ENCODE results near the gene ZNF536.

Gene ZNF536

GRCh38 chr19:30587869-30588268, 215.7 kb downstream of the ZNF536 start:
- H3K27ac ChIP-seq: no peak overlapping the region

GRCh38 chr19:30590596-30591229, 218.5 kb downstream of the ZNF536 start:
- TF ChIP-seq CTCF (IDR thresholded peaks at IDR 0.05): no peak
- H2AFZ ChIP-seq: no peak overlapping the region
- H3K9me3 ChIP-seq (ENCODE audit: control insufficient read depth, low read length): no peaks in the 10 kb centered on the region
- H3K4me3 ChIP-seq (ENCODE audit: low read depth, low read length): no peak overlapping the region
- no peaks in the 10 kb centered on the region for H3K79me2 ChIP-seq
- H3K27ac ChIP-seq: no peak overlapping the region
- H3K36me3 ChIP-seq (ENCODE audit: control insufficient read depth, insufficient read depth, low read length): no peaks in the 10 kb centered on the region
- no peaks in the 10 kb centered on the region for H3K4me1 ChIP-seq
- no peak overlapping the region for H3K4me2 ChIP-seq (ENCODE audit: low read length)
- H3K9ac ChIP-seq: no peak overlapping the region
- H3K27me3 ChIP-seq (ENCODE audit: control insufficient read depth, insufficient read depth, low read length): no peaks in the 10 kb centered on the region

More at GRCh38 chr19:30587869-30588268, 215.7 kb downstream of the ZNF536 start:
- Histone ChIP-seq H3K36me3 (ENCODE audit: control insufficient read depth, insufficient read depth, low read length) (no peaks in the 10 kb centered on the region), H3K4me1 (no peaks in the 10 kb centered on the region), H3K79me2 (no peaks in the 10 kb centered on the region), H3K4me3 (ENCODE audit: low read depth, low read length) (no peak overlapping the region), H3K27me3 (ENCODE audit: control insufficient read depth, insufficient read depth, low read length) (no peaks in the 10 kb centered on the region), H3K9me3 (ENCODE audit: control insufficient read depth, low read length) (no peaks in the 10 kb centered on the region), H3K4me2 (ENCODE audit: low read length) (no peak overlapping the region), H3K9ac (no peak overlapping the region), H2AFZ (no peak overlapping the region)
- TF ChIP-seq CTCF (IDR thresholded peaks at IDR 0.05): no peak

GRCh38 chr19:30593356-30593755, 221.2 kb downstream of the ZNF536 start:
- Histone ChIP-seq H3K79me2 (no peaks in the 10 kb centered on the region), H3K9ac (no peak overlapping the region), H3K27me3 (ENCODE audit: control insufficient read depth, insufficient read depth, low read length) (no peaks in the 10 kb centered on the region), H3K4me3 (ENCODE audit: low read depth, low read length) (no peak overlapping the region), H3K36me3 (ENCODE audit: control insufficient read depth, insufficient read depth, low read length) (no peaks in the 10 kb centered on the region), H3K9me3 (ENCODE audit: control insufficient read depth, low read length) (no peaks in the 10 kb centered on the region), H3K4me2 (ENCODE audit: low read length) (no peak overlapping the region), H3K27ac (no peak overlapping the region), H3K4me1 (no peaks in the 10 kb centered on the region), H2AFZ (no peak overlapping the region)
- TF ChIP-seq CTCF (IDR thresholded peaks at IDR 0.05): no peak

- TF ChIP-seq CTCF (IDR thresholded peaks at IDR 0.05): no peak
- no peak overlapping the region for H3K27ac ChIP-seq
Measured at GRCh38 chr19:30593975-30594745, 222.0 kb downstream of the ZNF536 start.

More at GRCh38 chr19:30593975-30594745, 222.0 kb downstream of the ZNF536 start:
- no peaks in the 10 kb centered on the region for H3K79me2 ChIP-seq
- no peak overlapping the region for H2AFZ ChIP-seq
- no peak overlapping the region for H3K4me3 ChIP-seq (ENCODE audit: low read depth, low read length)
- no peaks in the 10 kb centered on the region for H3K27me3 ChIP-seq (ENCODE audit: control insufficient read depth, insufficient read depth, low read length)
- H3K36me3 ChIP-seq (ENCODE audit: control insufficient read depth, insufficient read depth, low read length): no peaks in the 10 kb centered on the region
- H3K4me2 ChIP-seq (ENCODE audit: low read length): no peak overlapping the region
- H3K9ac ChIP-seq: no peak overlapping the region
- no peaks in the 10 kb centered on the region for H3K4me1 ChIP-seq
- no peaks in the 10 kb centered on the region for H3K9me3 ChIP-seq (ENCODE audit: control insufficient read depth, low read length)

Data from parathyroid adenoma (tissue), 2 donors.